Activated naive CD4-positive, alpha-beta T cell (primary cell): ENCODE data around the gene GABBR2.
"Not testable (repeated sequence)": the region's sequence is repeated elsewhere in the genome, so short reads cannot be mapped to it uniquely, and the experiment has no call there.

Experiments
- DNase-seq, 4 experiments: peaks; one replicate each; lab custom pipeline; 2025; lab: John Stamatoyannopoulos, UW

Gene GABBR2

DNA sequence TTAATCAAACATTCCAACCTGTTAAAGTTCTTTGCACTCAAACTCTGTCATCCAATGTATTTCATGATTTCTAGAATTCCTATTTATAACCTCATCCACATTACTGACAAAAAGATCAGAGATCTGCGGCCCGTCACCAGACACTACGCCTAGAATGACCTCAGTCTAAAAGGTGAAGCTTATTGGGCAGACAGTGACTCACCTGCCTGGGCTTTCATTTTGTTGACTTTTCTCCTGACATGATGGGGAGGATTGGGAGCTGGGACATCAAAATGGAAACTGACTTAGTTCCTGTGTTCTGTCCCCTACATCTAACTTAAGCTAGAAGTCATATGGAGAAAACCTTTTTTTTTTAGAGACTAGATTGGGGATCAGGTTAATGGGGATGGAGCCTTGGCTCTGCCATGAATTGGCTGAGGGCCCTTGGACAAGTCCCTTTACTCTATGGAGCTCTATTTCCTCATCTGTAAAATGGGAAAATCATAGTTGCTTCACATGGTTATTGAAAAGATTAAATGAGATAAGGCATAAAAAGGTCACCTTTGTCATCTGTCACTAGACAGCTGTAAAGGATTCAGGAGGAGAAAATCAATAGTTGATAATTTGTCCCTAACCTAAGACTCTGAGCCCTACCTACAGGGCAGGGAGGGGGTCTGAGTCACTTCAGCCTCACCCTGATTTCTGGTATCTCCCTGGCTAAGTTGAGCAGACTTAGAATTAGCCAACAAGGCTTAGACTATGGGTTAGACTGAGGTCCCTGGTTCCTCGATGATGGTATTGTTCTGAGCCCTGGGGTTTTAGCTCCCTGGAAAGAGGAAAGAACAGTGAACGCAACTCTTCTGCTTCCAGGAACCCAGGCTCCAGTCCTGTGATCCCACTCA is 228.5 kb downstream of the GABBR2 start:
- no peak for DNase-seq

DNA sequence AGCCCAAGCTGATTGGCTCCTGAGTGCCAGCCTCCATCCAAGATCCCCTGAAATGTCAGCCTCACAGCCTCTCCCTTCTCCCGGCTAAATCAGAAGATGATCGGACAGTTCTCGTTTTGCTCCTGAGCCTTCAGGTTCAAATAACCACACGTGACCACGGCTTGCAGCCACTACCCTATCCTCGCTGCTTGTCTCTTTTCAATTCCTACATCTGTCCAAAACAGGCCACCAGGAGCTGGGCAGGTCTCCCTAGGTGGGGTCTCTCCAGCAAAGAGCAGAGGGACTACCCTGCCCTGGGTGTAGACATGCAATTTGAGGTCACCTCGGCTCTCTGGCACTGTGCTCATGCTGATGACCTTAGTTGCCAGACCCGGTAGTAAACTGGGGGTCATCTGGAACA is 229.3 kb downstream of the GABBR2 start:
- DNase-seq = no peak

DNA sequence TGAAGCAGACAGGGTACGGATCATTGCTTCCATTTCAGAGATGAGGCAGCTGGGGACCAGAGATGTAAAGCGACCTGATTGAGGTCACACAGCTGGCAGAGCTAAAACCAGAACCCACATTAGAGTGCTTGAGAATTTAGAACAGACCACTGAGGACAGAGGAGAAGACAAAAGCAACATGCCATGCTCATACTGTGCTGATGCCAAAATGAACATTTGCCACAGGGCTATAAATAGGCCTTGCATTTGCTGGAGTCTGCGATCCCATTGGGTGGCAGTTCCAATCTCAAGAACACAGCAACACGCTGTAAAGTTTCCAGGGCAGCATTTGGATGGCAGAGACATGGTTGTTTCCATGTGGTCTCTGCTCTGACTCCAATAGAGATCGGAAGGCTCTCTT is 230.9 kb downstream of the GABBR2 start:
- no peak for DNase-seq

DNA sequence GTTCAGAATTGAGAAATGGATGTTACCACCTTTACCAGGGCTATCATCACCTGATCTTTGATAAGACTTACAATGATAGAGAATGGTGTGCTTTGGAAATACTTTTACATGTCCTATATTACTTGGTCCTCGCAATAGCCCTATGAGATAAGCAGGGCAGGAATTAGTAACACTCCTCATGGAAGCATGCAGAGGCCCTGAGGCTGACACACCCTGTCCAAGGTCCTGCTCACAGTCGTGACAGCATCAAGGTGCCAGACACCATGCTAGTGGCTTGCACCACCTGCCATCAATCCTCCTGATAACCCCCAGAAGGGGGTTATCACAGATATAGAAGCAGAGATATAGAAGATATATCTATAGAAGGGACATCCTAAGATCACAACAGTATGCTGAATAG is 236.5 kb downstream of the GABBR2 start:
- no peak for DNase-seq

DNA sequence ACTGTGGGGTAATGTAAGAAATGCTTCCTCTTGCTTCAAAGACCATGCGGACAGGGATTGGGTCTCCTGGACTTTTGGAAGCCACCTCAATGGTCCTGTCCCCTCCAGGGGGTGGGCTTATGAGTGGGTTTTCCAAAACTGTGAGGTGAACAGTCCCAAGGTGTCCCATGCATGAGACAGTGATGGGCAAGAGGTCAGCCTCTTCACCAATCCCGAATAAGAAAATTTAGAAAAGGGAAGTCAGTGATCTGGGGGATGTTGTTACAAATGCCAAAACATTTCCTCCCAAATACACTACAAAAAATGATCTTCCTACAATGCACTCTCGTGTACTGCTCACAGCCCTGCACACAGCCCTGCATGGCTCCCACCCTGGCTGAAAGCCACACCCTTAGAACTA is 237.6 kb downstream of the GABBR2 start:
- DNase-seq = no peak

DNA sequence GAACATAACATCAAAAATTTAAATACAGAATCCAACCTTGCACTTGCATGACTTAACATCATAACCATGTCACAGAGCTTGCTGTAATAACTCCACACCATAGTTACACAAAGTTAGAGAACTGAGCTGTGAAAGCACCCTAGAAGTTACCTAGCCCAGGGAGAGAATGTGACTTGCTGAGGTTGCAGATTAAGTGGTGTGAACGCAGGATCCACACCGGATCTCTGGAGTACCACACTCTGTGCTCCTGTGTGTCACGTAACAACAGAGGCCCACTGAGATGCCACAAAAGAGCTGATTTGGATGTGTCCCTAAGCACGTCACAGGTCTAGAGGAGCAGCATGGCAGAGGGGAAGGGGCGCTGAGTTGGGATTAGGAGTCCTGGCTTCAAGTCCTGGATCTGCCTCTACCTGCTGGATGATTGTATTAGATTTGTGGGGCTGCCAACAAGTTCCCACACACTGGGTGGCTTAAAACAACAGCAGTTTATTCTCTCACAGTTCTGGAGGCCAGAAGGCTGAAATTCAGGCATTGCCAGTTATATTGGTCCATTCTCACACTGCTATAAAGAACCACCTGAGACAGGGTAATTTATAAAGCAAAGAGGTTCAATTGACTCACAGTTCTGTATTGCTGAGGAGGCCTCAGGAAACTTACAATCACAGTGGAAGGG is 240.0 kb downstream of the GABBR2 start:
- no peak for DNase-seq

DNA sequence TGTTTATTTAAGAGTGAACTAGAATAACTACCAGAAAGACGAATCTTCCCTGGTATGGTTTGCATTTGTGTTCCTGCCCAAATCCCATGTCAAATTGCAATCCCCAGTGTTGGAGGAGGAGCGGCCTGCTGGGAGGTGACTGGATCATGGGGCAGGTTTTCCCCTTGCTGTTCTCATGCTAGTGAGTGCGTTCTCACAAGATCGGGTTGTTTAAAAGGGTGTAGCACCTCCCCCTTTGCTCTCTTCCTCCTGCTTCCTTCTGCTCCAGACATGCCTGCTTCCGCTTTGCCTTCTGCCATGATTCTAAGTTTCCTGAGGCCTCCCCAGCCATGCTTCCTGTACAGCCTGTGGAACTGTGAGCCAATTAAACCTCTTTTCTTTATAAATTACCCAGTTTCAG is 242.9 kb downstream of the GABBR2 start:
- no peak for DNase-seq

DNA sequence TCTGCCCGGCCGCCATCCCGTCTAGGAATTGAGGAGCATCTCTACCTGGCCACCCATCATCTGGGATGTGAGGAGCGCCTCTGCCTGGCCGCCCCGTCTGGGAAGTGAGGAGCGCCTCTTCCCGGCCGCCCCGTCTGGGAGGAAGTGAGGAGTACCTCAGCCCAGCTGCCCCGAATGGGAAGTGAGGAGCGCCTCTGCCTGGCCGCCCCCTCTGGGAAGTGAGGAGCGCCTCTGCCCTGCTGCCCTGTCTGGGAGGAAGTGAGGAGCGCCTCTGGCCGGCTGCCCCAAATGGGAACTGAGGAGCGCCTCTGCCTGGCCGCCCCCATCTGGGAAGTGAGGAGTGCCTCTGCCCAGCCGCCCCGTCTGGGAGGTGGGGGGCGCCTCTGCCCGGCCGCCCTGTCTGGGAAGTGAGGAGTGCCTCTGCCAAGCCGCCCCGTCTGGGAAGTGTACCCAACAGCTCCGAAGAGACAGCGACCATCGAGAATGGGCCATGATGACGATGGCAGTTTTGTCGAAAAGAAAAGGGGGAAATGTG is 244.5 kb downstream of the GABBR2 start:
- DNase-seq = not testable (repeated sequence)

DNA sequence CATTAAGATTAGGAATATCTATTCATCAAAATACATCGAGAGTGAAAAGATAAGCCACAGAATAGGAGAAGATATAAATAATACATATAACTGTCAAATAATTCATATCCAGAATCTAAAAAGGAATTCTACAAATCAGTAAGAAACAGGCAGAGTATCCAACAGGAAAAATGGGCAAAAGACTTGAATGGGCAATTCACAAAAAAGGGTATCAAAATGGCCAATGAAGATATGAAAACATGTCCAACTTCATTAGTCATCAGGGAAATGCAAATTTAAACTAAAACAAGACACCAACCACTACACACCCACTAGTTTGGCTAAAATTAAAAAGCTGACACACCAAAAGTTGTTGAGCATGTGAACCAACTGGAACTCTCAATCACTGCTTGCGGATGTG is 246.4 kb downstream of the GABBR2 start:
- DNase-seq = no peak

DNA sequence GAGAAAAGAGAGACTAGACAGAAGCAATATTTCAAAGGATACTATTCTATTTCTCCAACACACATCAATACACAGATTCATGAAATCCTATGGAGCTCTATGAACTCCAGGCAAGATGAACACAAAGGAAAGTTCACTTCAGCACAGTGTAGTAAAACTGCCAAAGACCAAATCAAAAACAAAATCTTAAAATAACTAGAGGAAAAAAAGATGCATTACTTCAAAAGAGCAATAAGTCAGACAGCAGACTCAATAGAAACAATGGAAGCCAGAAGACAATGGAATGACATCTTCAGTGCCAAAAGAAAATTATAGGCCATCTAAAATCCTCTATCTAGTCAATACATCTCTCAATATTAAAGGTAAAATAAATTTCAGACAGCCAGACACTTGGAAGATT is 248.0 kb downstream of the GABBR2 start:
- no peak for DNase-seq

DNA sequence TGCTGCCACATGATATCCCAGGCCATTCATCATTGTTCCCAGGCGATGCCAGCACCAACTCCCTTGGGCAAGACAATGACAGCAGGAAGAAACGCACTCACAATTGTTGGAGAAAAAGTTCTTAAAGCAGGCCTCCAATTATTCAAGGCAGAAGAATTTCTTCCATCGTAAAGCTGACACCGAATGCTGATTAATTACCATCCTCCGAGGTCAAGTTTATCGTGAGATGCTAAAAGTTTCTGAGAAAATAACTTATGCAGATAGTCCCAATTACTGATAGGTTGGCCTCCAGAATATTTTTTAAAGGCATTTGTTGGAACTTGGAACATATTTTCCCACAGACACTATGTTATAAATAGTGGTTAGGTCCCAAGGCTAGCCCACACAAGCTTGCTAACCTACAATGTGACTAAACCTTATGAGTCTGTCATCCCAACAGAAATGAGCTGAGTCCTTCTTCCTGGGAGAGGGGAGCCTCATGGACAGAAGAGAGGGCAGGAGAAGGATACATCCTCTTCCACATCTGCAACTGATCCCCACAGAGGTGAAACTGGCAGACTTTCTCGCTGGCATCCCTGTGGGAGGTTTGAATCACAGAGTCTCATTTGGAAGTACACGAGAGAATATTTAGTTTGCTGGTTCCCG is 250.9 kb downstream of the GABBR2 start:
- no peak for DNase-seq

DNA sequence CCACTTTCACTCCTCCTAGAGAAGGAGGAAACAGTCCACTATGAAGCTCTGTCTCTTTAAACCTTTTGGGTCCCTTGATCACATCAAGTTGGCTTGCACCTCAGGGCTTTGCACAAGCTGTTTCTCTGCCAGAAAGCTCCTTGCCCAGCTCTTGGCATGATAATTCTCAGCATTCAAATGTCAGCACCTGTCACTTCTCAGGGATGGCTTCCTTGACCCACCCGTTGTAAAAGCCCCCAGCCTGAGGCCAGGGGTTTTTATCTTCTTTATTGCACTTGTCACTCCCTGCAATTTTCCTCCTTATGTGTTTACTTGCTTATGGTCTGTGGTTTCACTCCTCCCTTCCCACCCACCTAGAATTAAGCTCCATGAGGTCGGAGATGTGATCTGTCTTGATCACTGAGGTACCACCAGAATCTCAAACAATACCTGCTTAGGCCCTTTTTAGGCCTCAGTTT is 252.6 kb downstream of the GABBR2 start:
- DNase-seq = no peak

DNA sequence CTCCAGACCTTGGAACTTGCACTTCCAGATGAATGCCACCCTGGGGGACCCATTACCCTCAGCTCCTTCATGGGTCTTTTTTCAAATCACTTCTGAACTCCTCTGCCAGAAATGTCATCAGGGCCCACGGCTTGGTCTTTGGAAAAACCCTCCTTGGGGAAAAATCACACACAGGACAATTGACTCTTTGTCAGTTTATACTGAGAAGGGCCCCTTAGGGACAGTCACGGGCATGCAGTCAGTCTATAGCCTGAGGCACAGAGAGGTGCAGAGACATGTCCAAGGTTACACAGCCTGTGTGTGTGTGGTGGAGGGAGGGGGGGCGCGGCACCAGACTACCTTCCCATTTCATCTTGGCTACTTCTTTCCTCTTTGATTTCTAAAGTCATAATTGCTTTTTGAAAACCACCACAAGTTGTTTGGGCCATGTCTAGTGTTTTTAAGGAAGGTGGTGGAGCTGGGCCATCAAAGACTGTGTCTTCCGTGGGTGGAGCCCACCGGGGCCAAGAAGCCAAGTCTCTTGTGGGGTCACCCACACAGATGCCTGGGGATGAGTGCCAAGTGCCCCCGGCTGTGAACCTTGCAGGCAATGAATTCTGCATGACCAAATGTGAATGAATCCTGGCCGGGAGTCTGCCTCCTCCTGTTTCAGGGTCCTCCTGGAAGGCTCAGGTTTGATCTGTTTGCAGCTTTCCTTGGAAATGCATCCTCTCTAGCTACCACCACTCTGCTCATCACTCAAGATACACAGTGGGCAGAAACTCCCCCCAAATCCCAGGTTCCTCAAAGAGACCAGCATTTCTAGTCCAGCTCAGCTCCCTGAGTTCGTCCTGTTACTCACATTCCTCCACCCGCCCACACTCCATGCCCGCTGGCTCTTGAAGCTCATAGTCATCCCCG is 253.2 kb downstream of the GABBR2 start:
- DNase-seq = no peak

DNA sequence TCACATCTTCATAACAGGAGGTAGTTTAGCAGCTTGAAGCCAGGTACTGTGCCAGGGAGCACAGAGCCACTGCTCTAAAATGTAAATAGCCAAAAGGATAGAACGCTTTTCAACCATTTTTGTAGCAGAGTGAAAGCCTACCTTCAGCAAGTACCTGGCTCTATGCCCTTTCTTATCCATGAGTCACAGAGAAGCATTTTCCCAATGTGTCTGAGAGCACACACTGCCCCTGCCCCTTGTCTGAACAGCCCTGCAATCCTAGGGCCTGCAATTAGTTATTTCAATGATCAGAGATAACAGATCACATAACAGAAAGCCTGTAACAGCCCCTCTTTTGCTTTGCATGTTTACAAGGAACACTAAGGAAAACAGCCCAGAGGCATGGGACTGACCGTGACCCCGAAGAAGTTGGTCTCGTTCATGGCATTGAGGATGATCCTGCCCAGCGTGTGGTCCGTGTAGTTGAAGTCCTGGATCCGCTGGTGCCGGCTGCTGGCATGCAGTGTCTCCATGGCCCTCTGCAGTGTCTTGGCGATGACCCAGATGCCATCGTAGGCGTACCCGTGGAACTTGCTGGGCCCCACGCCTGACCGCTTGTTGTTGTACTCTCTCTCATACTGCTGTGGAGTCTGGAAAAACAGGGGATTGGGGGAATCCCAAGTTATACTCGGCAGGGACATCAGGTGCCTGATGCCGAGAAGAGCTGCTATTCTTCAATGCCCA is 255.0 kb downstream of the GABBR2 start:
- no peak for DNase-seq

DNA sequence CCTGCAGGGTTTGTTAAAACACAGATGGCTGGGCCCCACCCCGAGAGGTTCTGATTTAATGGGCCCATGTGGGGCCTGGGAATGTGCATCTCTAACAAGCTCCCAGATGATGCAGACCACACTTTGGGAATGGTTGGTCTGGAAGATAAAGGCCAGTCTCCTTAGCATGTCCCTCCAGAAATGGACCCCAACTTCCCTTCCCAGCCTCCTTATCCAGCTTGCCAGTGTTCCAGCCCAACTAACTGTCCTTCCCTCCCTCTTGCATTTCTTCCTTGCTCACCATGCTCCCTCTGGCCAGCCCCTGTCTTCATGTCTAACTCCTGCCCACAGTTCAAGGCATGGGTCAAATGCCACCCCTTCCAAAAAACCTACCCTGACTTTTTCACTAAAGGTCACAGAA is 257.2 kb downstream of the GABBR2 start:
- DNase-seq = no peak

DNA sequence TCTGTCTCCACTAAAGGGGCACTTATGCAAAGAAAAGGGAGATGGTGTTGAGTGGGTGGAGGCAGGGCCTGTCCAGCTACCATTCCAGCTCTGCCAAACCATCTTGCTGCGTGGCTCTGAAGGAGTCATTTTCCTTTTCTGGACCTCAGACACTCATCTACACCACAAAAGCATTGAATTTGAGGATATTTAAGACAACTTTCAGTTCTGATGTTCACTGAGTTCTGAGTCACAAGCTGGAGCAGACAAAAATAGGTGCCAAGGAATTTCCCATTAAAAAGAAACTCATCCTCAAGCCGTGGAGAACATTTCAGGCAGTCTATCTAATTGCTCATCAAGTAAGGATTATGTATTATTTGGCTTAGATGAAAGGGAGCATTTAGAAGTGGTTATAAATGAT is 258.2 kb downstream of the GABBR2 start:
- DNase-seq = no peak

DNA sequence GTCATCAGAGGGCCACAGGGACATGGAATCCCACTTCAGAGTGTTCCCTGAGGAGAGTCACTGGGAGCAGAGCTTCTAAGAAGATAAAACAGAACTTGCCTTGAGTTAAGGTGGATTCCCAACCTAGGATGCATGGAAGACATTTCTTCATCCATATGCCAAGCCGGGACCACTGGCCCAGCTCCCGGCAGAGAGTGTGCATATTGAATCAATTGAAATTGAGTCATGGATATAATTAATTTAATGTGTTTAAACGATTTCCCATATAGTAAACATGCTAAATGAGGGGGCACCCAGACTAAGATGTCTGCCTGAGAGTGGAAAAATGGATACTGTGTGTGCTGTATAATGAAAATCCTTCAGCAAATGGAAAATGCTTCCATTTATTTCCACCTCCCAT is 258.9 kb downstream of the GABBR2 start:
- no peak for DNase-seq

DNA sequence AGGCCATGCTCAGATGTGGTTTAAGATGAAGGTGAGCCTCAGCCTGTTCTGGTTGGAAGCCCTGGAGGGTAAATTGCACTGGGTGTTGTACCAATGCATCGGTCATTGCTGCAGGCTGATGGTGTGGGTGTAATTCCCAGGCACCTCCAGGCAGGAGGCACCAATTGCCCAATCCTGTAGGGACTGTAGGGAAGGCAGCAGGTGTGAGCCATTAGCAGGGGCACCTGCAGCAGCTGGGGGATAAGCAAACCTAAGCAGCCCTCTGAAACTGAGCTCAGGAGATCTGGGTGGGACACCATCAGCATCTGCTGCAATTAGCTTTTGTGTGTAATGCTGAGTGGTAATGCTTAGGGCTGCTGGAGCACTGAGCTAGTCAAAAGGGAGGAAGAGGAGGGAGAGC is 263.2 kb downstream of the GABBR2 start:
- no peak for DNase-seq

DNA sequence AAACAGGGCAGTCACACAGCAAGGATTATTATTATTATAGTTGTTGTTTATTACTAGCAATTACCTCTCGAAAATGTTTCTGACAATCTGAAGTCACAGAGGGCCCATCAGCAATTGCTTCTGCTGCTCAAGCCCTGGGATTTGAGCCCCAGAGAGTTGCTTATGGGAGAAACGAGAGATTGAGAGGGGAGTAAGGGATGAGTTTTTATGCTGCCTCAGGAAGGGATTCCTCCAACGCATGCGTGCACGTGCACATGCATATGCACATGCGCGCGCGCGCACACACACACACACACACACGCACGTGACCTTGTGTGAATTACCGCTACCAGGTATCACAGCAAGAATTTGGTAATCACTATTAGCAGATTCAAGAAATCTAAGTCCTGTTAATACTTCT is 264.1 kb downstream of the GABBR2 start:
- no peak for DNase-seq

DNA sequence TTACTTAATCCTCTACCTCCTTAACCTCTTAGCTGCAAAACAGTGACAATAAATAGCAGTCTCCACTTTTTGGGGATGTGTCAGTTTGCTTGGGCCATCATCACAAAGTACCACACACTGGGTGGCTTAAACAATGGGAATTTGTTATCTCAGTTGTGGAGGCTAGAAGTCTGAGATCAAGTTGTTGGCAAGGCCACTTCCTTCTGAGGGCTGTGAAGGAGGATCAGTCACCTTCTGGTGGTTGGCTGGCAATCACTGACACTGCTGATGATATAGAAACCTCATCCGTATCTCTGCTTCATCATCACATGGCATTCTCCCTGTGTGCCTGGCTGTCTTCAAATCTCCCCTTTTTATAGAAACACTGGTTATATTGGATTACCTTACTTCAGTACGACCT is 266.2 kb downstream of the GABBR2 start:
- DNase-seq = no peak

DNA sequence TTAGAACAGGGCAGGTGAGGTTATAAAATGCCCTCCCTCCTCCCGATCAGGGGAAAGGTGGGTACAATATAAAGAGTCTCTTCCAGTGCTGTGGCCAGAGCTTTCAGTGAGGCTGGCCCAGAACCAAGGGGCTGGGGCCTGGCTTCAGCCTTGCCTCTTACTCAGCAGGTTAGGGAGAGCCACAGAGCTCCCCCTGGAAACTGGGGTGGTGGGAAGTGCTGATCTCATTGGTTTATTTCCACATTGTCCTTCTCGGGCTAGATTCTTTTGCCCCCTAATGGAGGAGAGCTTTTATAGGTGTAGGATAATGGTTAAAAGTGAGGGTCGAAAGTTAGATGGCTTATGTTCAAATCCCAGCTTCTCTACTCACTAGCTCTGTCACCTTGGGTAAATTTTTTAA is 266.6 kb downstream of the GABBR2 start:
- no peak for DNase-seq
